SKM-1 (cell line): Measurements from ENCODE around the gene PIGT.

Experiments used
- DNase-seq: peaks from one replicate; lab custom pipeline; 2025; ENCODE audit not compliant: unreplicated experiment; lab: John Stamatoyannopoulos, UW

PIGT gene

DNA sequence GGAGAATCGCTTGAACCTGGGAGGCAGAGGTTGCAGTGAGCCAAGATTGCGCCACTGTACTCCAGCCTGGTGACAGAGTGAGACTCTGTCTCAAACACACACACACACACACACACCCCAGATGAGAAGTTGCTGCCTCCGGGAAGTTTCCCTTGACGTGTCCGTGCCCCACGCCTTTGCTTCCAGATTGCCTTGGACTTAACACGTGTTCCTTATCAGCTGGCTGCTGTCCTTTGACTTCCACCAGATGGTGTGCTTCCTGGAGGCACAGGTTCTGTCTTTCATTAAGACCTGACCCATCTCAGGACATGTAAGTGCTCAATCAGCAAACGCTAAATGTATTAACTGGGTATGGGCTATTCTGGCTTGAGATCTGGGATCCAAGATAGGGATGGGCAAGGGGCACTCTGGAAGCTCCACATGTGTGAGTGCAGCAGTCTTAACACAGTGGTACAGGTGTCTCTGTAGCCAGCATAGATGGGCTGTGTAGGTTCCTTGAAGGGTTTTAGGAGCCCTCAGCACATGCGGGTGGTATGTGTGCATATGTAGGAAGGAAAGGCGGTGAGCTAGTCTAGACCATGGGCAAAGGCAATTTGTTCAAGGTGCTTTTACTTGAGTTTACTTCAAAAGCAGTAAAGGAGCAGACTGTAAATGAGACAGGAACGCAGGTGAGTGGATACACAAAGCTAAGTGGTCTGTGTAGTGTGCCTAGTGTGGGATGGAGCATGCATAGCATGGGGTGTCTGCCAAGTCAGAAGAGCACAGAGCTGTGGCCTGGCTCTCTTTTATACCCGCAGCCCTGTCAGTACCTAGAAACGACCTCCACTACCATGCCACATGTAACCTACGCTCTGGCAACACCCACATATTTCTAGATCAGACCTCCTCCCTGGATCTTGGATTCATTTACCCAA, 11.6 kb downstream of the PIGT start:
- DNase-seq = no peak

DNA sequence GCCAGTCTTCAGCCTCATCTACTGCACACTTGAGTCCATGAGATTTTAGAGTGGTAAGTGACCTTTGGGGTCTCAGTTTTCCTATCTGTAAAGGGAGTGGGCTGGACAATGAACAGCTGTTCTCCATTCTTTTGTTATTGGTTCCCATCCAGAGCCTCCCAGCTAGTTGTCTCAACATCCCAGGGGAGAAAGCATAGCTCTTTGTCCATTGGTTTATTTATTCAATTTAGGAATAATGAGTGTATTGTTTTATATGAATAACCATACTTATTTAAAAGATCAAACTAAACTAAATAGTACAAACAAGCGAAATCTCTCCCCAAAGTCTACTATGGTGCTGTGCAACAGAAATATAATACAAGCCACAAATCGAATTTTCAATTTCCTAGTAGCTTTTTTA, 13.7 kb downstream of the PIGT start:
- DNase-seq = no peak

DNA sequence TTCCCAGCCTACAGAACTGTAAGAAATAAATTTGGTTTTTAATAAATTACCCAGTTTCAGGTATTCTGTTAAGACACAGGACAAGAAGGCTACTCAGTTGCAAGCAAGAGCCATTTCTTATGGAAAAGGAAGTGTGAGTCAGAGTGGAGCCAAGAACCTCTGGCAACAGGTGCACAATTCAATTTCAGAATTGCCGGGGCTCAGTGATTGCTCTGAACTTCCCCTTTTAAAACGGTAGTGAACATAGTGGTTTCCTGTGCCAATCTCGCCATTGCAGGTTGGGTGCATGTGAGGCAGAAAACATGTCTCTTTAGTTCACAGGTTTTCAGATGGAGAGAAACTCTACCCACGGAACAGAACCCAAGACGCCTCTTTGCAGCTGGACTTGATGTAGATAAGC, 16.4 kb downstream of the PIGT start:
- peak; percentile 62 for DNase-seq

DNA sequence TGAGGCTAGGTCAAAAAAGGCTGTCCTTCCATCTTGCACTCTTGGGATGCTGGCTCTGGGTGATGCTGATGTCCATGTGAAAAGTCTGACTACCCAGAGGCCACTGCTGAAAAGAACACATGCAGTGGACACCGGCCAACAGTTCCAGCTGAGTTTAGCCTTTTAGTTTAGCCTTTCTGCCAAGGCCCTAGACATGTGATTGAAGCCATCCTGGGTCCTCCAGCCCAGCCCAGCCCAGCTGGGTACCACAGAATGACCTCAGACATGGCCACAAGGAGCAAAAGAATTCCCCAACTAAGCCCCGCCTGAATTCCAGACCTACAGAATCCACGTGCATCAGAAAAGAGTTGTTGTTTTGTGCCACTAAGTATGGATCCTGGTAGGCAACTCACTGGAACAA, 17.4 kb downstream of the PIGT start:
- no peak for DNase-seq

DNA sequence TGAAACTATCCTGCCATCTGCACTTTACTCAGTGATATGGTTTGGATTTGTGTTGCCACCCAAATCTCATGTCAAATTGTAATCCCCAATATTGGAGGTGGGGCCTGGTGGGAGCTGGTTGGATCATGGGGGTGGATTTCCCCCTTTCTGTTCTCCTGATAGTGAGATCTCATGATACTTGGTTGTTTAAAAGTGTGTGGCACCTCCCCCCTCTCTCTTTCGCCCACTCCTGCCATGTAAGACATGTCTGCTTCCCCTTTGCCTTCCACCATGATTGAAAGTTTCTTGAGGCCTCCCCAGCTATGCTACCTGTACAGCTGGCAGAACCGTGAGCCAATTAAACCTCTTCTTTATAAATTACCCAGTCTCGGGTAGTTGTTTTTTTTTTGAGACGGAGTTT, 18.0 kb downstream of the PIGT start:
- DNase-seq = no peak

DNA sequence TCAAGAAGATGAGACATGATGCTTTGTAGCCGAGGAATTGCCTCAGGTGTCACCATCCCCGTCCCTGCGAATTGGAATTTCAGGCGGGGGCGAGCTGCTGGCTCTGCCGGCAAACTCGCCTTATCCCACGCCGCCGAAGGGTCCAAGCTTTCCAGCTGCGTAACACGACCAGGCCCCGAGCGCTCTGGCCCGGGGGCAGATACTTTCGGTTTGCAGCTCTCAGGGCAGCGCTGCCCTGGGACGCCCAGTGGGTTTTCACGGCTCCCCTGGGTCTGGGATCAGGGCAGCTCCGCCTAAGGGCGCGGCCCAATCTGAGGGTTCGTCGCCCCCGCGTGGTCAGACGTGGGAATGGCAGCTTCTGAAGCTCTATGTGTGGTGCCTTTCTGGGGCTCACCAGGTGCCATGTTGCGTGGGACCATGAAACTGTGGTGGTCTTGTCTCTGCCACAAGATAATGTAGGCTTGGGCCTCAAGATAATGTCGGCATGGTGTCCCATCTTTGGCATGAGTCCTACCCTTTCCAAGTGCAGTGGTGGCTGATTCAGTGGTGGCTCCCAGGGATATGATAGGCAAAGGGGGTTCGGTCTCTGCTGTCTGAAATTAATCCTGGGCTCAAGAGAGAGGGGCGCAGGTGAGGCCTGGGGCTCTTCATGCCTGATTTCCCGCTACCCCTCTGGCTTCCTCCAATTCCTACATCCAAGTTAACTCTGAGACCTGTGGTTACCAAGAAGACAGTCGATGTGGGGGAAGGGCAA, 21.0 kb downstream of the PIGT start:
- no peak for DNase-seq

DNA sequence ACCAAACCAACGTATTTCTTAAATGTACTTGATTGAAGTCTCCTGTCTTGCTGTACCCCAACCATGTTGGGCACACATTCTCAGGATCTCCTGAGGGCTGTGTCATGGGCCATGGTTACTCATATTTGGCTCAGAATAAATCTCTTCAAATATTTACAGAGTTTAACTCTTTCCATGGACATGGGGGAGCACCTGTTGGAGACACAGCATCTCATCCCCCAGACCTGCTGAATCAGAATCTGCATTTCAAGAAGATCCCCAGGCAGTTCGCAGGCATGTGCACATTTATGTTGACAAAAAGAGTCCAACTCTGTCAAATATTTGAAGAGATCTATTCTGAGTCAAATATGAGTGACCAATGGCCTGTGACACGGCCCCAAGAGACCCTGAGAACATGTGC, 24.5 kb downstream of the PIGT start:
- DNase-seq = no peak

DNA sequence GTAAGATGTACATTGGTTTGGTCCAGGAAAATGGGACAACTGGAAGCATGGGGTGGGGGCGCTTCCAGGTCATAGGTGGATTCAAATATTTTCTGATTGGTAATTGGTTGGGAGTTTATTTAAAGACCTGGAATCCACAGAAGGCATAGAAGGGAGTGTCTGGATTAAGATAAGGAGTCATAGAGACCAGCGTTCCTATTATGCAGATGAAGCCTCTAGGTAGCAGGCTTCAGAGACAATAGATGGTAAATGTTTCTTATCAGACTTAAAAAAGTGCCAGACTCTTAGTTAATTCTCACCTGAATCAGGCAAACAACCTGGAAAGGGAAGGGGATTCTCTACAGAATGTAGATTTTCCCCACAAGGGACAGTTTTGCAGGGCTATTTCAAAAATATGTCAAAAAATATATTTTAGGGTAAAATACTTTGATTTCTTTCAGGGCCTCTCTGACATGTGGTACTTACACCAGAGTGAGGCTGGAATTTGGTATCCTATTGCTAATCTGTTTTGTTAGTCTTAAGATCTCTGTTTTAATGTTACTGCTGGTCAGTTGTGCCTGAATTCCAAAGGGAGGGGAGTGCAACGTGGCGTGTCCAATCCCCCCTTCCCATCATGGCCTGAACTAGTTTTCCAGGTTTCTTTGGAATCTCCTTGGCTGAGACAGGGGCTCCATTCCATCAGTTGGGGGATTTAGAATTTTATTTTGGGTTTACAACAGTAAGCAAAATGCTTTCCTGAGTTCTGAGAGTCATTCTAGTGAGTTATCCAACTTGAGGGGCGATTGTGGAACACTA, 25.1 kb downstream of the PIGT start:
- no peak for DNase-seq

DNA sequence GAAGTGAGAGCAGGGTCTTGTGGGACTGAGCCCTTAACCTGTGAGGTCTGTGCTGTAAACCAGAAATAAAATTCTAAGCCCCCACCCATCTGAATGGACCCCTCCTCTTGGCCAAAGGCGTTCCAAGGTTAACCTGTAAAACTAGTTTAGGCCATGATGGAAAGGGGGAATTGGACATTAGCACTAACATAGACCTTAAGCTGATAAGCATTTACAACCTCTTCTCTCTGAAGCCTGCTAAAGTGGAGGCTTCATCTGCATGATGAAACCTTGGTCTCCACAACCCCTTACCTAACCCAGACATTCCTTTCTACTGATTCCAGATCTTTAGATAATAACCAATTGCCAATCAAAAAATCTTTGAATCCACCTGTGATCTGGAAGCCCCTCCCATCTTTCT, 25.8 kb downstream of the PIGT start:
- DNase-seq = no peak

DNA sequence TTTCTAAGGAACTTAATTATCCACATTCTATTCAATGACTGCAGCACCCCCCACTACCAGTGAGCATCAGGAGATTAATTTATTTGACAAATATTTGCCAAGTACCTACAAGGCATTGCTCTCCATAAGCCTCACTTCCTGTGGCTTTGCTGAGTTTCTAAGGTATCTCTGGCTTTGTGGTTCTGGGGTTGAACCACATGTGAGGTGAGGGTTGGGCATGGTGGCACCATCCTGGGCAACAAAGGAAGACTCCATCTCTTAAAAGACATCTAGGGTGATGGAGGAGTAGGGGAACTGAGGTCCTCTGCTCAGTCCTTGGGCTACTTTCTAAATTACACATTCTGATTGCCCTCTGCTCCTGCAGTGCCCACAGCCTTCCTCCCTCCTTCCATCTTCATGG, 28.1 kb downstream of the PIGT start:
- DNase-seq = no peak

DNA sequence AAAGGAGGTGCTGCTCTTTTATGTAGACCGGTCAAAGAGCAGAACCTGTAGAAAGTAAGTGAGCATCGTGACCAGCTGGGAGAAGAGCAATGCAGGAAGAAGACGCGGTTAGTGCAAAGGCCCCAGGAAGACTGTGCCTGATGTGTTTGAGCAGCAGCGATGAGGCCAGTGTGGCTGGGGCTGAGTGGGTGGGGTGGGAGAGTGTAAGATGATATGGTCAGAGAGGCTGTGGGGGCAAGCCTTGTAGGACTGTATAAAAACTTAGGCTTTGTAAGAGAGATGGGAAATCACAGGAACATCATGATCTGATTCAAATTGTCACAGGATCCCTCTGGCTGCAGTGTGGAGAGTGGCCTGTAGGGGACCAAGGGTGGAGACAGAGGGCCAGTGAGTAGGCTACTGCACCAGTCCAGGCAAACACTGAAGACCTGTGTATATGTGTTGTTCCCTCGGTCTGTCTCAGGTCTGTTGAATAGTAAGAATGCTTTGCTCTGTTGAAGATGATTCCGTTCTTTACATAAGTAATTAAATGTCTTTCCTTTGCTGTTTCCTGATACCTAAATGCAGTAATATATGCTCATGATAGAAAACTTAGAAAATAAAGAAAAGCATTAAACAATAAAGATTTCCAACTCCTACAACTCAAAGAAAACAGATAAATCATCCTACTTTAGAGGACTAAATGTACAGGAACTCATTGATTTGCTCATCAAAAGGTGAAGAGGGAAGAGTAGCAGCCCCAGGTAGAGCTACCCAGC, 30.0 kb downstream of the PIGT start:
- DNase-seq = no peak

DNA sequence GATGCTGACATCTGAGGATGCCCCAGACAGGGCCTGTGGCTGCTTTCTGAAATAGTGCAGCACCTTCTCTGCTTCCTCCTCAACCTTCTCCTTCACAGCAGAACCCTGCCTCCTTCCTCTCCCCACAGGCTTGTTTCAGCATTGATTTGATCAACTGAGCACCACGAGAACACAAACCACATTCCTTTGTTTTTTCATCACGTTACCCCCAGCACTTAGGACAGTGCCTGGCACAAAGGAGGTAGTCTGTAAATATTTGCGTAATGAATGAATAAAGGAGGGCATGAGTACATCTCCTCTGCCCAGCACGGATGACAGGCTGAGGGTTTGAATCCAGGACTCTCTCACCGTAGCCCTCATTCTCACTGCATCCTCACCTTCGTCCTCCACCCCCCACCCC, 32.3 kb downstream of the PIGT start:
- no peak for DNase-seq

DNA sequence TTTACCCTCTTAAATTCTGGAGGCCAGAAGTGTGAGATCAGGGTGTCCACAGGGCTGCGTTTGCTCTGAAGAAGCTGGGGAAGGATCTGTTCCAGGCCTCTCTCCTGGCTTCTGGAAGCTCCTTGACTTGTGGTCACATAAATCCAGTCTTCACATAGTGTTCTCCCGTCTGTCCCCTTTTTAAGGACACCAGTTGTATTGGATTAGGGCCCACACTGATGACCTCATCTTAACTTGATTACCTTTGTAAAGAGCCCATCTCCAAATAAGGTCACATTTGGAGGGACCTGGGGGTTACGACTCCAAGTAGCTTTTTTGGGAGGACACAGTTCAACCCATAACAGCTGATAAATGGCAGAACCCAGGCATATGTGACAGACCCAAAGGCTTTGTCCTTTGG, 33.6 kb downstream of the PIGT start:
- DNase-seq = no peak

DNA sequence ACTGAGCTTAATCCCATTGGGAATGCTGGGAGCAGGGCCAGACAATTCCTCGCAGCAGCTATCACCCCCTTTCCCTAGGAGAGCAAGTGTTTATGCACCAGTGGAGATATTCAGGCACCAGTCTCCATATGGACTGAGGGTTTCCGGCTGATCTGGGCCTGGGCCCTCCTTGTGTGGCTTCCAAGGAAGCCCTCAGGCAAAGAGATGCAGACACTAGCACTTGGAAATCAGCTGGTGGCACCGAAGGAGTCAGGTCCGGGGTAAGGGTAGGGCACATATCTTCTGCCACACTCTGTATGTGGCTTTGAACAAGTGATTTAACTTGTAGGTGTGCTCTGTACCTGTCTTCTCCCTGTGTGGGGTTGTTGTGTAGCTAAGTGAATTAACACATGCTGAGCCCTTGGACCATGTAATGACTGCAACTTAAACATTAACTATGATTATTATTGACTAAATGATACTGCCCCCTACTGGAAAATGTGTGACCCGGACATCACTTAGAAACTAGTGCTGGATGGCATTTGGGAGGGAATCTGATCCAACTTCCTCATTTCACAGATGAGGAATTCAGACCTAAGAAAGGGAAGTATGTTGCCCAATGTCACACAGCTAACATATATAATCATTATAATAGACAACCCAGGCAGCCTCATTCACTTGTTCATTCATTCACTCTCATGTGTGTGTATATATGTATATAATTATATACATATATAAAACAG, 34.3 kb downstream of the PIGT start:
- DNase-seq = peak; percentile 82

DNA sequence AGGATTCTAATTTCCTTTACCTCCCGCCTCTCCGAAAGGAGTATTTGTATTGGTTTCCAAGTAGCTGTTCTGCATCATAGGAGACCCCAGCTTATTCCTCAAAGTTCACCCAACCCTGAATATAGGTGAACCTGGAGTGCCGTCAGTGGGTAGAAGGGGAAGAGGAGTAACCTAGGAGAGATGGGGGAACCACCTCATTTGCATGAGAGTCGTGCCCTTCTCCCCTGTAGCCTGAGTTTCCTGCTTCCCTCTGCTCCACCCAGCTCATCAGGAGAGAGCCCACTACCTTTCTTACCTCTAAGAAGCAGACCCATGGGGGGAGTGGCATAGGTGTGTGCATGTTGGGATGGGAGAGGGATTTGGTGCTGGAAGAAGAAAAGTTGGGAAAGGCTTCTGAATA, 36.3 kb downstream of the PIGT start:
- no peak for DNase-seq

DNA sequence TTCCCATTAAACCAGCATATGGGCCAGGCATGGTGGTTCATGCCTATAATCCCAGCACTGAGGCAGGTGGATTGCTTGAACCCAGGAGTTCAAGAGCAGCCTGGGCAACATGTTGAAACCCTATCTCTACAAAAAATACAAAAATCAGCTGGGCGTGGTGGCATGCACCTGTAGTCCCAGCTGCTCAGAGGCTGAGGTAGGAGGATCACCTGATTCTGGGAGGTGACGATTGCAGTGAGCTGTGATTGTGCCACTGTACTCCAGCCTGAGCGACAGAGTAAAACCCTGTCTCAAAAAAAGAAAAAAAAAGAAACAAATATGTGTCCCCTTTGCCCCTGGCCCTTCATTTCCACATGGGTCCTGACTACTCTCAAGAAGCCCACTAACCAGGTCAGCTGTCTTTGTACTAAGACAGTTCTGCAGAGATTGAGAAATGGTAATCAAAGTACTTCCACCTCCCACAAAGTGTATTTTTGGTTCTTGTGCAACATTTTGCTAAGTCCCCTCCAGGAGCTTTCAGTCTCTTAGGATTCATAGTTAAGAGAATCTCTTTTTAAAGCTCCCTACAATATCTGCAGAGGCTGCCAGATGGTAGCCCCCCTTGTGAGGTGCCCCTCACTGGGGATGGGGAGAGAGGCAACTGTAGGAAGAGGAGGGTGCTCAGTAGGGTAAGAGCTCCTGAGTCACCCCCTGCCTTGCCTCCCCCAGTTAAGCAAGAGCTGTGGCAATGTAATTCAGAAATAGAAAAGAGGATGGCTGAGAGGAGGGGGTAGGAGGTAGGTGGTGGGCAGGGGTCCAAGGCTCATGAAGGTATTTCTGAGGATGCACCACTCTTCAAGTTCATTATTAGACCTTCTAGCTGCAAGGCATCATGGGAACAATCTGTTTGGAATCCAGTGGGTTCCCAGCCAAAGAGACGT, 37.1 kb downstream of the PIGT start:
- no peak for DNase-seq

DNA sequence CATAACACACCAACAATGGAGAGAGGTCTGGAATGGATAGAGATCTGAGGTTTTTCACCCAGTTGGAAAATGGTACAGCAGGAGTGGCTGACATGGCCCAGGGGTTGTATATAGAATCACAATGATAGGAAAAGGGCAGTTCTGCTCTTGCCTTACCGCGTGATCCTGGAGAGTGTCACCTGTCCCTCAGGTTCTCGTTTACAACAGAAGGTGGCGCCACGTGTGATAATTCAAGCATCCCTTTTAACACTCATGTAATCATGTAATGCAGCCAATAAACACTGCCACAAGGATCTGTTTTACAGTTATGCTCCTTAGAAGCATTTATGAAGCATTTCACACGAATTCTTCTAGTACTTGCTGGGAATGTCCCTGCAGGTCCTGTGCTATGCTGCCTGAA, 40.7 kb downstream of the PIGT start:
- DNase-seq = no peak

DNA sequence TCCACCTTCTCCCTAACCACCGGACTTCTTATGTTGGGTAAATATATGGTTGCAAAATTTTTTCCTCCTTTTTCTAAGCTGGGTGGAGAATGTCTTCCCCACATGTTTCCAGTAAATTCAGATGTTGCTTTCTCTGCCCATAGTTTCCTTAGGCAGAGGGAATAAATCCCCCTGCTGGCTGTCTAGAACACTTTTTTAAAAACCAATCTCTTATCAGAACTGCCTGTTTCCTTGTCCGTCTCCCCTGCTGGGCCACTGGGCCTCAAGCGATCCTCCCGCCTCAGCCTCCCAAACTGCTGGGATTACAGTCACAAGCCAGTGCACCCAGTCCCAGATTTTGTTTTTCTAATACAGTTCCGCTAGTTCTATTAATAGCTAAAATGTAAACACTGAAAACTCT, 43.7 kb downstream of the PIGT start:
- DNase-seq = no peak

DNA sequence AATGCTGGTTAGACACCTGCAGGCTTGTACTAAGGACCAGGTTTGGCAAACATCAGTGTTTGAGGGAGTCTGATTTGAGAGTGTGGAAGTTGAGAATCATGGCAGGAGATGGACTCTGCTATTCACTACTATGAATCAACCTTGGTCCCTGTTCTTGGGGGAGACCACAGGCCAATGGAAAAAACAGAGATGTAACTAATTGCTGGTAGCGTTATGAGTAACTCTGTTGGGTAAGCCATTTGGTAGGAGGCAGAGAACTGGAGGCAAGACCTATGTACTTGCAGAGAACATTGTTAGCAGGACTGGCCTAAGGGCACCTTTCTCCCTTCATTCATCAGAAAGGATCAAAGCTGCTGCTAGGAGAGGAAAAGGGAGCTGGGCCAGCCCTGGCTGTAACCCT, 45.3 kb downstream of the PIGT start:
- DNase-seq = no peak
